ENCODE results near the gene UQCRHL.
"Not testable (repeated sequence)": the region's sequence is repeated elsewhere in the genome, so short reads cannot be mapped to it uniquely, and the experiment has no call there.

UQCRHL gene

DNA sequence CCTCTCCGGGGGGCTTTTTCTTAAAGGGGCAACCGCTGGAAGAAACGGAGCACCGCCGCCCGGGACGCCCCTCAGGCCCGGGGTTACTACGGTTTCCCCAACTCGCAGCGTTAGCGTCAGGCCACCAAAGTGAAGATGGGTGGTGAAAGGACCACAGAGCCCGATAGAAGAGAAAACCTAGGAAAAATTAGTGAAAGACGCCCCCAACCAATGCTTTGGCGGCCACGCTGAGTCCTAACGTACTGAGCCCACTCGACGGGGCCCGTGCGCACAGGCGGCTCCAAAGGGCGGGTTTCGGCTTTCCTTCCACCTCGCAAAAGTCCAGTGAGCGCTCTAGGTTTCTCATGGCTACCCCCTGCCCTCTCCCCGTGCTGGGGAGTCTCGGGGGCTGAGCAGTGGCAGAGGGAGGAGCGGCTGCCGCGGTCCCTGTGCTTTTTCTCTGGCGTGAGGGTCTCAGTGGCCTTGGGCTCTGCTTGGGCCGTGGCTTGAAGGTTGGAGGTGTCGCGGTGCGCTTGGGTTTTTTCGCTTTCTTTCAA lies 27.8 kb upstream of the UQCRHL start:
- no peak for DNase-seq

DNA sequence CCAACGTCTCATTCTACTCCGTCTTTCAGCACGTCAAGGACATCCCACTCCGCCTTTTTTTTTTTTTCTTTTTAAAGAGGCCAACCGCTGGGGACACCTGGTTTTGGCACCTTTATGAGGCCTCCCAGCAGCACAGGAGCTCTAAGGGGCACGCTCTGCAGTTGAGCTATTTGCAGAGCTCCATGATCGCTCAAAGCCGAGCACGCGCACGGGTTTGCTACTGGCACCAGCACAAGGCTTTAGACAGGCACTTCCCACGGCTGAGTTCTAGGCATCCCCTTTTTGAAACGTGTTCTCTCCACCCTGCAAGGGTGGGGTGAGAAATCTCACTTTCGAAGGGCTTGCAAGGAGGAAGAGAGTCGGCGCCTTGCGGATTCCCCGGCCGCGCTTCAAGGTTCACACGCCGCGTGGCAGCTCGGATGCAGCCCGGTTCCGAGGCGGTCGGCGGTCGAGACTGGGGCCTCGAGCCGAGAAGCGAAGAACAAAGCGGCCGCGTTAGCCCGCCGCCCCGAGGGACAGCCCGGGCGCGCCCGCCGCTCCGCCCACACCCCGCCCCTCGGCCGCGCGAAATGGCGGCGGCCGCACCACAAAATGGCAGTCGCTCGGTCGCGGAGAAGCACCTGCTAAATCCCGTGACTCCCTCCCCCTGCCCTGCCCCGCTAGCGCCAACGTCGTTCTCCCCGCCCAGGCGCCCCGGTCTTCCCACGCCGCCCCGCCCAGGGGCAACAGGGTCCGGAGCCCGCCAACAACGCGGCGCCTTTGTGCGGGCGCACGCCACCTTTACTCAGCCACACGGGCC lies 27.2 kb upstream of the UQCRHL start:
- DNase-seq: peak; percentile 96

DNA sequence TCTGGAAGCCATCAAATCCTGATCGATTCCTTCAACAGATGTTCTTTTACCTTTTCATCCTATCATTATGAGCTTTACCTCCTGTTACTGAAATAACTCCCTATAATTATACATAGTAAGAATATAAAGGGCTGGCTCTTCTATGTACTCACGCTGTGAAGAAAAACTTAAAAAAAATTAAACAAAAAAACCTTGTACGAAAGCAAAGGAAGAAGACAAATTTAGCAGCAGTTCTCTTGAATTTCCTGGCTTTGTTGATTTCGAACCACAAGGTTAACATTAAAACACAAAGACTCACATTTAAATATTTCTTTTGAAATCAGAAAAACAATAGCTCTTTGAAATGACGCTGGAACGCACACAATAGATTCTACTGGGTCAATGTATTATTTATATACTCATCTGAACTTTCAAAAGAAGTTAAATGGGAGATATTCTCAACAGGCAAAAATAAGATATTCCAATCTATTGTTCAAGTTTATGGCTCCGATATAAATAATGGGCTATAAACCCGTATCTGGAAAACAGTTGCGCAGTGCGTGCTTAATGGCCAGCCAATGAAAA lies 26.5 kb upstream of the UQCRHL start:
- DNase-seq: no peak

DNA sequence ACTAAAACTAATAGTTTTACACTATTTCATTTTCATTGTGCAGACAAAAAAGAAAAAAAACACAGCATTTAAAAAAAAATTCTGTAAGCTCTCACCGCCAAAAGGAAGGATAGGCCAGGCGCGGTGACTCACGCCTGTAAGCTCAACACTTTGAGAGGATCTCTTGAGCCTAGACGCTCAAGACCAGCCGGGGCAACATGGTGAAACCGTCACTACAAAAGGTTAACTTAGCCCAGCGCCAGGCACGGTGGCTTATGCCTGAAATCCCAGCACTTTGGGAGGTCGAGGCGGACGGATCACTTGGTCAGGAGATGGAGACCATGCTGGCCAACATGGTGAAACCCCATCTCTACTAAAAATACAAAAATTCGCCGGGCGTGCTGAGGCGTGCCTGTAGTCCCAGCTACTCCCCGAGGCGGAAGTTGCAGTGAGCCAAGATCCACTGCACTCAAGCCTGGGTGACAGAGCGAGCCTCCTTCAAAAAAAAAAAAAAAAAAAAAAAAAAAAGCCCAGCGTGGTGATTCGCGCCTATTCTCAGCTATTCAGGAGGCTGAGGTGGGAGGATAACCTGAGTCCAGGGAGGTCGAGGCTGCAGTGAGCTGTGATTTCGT lies 25.7 kb upstream of the UQCRHL start:
- DNase-seq: peak; percentile 85

DNA sequence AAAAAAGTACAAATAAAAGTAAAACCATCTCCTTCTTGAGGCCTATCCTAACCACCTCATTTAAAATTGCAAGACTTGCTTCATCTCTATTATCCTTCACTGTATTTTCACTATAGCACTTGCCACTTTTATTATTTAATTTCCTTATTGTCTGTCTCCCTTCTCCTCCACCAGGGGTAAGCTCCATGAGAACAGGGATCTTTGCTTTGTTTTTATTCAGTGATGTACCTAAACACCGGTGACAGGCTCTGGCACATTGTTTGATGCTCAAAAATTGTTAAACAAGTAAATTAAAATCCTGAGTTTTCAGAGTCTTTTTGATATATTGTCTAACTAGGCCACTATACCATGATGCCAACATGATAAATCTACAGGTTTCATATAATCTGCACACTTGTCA lies 22.8 kb upstream of the UQCRHL start:
- no peak for DNase-seq

DNA sequence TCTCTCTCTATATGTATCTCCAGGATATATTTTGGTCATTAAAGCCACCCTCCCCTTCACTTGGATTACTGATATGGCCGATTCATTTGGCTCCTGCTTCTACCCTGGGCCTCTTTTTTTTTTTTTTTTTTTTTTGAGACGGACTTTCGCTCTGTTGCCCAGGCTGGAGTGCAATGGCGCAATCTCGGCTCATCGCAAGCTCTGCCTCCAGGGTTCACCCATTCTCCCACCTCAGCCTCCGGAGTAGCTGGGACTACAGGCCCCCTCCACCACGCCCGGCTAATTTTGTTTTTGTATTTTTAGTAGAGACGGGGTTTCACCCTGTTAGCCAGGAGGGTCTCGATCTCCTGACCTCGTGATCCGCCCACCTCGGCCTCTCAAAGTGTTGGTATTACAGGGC lies 21.5 kb upstream of the UQCRHL start:
- not testable (repeated sequence) for DNase-seq

DNA sequence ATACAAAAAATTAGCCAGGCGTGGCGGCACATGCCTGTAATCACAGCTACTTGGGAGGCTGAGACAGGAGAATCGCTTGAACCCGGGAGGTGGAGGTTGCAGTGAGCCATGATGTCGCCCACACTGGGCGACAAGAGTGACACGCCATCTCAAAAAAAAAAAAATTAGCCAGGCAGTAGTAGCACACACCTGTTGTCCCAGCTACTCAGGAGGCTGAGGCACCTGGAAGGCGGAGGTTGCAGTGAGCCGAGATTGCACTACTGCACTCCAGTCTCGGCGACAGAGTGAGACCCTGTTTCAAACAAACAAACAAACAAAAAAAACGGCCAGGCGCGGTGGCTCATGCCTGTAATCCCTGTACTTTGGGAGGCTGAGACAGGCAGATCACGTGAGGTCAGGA lies 20.1 kb upstream of the UQCRHL start:
- DNase-seq: not testable (repeated sequence)

DNA sequence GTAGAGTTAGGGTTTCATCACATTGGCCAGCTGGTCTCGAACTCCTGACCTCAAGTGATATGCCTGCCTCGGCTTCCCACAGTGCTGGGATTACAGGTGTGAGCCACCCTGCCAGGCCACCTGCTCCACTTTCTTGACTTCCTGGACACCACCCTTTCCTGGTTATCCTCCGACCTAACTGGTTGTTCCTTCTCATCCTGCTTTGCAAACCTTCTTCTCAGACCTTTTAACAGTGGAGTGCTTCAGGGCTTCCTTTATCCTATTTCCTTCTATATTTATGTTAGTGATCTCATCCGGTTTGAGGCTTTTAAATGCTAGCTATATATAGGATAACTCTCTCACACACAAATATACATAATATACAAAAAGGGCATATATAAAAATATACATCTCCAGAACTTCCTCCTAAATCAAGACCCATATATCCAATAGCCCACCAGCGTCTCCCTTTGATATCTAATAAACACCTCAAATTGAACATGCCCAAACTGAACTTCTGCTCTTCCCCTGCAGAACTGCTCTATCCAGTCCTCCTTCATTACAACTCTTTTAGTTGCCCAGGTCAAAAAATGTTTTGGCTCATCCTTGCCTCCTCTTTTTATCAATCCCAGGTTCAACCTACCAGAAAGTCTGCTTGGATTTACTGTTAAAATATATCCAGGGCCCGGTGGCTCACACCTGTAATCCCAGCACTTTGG lies 19.5 kb upstream of the UQCRHL start:
- no peak for DNase-seq

DNA sequence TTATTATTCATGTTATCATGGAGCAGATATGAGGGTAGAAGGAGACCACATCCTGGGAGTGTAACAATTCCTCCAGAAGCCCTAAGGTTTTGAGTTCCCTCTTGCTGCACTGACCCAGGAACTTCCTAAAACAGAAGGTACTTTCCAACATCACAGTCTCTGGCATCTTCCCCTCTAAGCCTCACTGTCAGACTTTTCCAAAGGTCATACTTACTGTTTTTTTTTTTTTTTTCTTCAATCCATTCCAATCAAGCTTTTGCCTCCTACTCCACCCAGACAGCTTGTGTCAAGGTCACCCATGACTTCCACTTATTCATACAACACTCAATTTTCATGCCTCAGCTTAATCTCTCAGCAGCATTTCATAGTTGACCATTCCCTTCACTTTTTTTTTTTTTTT lies 18.4 kb upstream of the UQCRHL start:
- no peak for DNase-seq

DNA sequence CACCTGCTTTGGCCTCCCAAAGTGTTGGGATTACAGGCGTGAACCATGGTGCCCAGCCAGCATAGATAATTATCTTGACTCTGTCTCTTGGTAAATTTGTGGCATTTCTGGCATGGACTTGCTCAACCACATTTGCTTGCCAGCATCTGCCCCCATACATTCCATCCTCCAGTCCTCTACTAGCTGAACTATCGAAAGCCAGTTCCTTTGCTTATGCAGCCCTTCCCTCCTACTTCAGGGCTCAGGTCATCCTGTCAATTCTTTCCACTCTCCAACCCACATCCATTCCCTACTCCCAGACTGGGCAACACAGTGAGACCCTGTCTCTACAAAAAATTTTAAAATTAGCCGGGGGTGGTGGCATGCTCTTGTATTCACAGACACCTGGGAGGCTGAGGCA lies 13.0 kb upstream of the UQCRHL start:
- no peak for DNase-seq

DNA sequence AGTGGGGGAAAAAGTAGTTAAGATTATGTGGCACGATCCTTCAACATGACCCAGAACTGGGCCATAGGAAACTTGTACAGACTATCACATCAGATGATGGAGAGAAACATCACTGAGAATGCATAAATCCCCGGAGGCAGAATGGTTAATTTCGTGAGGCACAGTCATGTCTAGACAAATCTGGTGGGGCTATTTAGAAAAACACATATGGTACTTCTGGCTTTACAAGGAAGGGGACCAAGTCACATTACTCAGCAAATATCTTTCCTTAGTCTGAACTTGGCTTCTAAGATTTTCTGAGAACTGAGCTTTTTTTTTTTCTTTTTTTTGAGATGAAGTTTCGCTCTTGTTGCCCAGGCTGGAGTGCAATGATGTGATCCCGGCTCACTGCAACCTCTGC lies 9.2 kb upstream of the UQCRHL start:
- DNase-seq: no peak

DNA sequence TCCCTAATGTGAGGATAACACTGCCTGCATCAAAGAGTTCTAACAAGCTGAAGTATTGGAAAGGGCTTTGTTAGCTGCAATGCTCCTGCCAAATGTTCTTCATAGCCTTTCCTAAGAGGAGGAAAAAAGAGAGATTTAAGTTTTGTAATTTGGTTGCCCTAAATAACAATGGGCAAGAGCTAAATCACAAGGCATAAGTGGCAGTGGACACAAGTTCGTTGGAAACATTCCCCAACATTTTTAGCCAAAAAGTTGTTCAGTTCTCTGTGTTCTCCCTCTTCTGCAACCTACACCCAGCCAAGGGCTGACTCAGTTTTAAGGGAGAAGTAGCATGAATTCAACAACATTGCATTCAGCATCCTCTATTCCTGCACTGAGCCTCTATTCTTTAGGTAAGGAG lies 2.6 kb upstream of the UQCRHL start:
- DNase-seq: no peak

DNA sequence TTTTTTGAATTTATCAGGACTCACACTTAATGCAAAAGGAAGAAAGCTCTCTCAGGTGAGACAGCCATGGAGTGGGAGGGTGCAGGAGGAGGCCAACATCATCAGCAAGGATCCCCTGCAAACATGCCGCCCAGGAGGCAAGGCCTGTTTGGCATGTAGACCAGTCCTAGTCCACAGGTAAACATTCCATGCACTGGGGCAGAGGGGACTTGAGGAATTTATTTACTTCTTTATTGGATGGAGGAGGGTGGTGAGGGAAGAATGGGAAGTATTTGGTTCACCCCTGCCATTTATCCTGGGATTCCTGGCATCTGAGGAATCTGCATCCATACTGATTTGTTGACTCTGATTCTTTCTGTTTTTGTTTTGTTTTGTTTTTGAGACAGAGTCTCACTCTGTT lies 1.5 kb upstream of the UQCRHL start:
- DNase-seq: no peak

DNA sequence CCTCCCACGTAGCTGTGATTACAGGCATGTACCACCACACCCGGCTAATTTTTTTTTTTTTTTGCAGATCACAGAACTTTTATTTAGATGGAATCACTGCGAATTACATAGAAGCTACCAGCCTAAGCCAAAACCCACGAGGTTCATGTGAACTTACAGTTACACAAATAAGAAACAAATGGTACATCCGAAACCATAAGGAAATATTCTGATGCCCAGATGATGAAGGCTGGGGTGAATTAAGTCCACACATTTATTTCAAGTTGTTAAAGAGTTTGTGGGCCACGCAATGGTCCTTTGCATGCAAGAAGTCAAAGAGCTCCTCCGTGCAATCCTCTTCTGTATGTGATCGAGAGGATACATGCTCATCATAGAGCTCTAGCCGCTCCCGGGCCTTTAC lies 328 bp downstream of the UQCRHL start:
- DNase-seq: no peak

DNA sequence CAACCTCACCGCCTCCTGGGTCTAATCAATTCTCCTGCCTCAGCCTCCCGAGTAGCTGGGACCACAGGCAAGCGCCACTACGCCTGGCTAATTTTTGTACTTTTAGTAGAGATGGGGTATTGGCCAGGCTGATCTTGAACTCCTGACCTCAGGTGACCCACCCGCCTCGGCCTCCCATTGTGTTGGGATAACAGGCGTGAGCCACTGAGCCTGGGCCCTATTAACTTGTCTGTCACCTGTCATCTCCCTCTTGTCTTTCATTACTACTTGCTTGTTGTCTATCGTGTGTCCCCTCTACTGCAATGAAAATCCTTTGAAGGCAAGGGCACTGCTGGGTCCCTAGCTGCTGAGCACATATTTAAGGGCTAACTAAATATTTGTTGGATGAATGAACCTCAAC lies 3.4 kb downstream of the UQCRHL start:
- DNase-seq: no peak

DNA sequence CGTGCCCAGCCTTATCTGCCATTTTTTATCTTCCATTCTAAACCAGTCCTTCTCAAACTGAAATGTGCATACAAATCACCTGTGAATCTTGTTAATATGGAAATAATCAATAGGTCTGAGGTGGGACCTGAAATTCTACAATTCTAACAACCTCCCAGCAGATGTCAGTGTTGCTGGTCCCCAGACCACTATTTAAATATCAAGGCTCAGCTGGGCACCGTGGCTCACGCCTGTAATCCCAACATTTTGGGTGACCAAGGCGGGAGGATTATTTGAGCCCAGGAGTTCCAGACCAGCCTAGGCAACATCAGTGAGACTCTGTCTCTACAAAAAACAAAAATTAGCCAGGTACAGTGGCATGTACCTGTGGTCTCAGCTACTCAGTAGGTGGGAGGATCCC lies 4.1 kb downstream of the UQCRHL start:
- DNase-seq: peak; percentile 65

DNA sequence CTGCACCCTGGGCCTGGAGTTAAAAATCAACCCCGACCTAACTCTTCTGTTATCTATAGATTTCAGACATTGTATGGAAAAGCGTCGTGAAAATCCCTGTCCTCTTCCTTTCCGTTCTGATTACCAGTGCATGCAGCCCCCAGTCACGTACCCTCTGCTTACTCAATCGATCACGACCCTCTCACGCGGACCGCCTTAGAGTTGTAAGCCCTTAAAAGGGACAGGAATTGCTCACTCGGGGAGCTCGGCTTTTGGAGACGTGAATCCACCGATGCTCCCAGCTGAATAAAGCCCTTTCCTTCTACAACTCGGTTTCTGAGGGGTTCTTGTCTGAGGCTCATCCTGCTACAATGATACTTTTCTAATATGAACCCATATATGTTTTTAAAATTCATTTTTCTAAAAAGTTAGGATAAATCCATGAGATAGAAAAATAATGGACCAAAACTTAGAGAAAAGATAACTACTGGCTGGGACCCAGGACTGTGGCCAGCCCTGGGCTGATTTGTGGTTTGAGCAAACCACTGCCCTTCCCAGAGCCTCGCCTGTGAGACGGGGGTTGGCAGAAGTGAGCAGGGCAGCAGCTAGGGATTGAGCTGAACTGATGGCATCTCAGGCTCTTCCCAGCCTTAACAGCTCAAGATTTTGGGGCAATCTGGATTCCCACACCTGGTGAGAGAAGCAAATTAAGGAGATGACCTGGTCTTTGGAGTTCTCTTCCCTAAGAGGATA lies 5.0 kb downstream of the UQCRHL start:
- DNase-seq: no peak

DNA sequence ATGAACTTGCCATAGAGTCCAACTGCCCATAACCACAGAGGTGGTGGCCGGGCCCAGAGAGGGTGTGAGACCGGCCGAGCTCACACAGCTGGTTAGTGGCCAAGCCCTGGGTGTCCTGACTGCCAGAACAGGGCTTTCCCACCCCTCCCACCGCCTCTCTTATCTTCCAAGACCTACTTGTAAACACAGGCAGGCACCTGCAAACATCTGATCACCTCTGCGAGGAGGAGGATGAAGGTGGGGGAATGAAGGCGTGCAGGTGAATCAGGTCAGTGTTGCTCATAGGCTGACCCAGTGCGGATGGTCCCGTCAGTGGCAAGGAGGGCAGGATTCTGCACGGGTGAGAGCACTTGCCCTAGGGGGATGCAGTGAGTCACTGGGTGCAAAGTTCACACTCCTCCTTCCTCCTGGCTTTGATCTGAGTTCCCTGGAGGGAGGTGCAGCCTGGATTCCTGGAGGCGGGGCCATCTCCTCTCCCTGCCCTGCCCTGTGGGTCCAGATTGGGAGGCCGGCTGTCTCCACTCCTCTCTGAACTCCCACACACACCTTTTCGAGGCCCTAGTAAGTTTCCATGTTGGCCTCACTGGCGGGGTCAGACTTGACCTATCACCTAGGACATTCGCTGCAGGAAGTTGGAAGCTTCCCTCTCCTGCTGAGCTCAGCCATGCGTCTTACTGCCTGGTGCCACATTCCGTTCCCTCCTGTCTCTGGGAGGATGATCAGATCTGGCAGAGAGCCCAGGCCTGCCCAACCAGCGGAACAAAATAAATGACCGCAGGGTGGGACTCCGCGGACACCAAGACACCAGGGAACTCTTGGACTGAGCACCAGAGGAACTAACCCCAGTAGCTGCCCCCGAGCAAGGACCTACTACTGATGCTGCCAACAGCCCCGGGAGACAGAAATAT lies 7.3 kb downstream of the UQCRHL start:
- DNase-seq: no peak

DNA sequence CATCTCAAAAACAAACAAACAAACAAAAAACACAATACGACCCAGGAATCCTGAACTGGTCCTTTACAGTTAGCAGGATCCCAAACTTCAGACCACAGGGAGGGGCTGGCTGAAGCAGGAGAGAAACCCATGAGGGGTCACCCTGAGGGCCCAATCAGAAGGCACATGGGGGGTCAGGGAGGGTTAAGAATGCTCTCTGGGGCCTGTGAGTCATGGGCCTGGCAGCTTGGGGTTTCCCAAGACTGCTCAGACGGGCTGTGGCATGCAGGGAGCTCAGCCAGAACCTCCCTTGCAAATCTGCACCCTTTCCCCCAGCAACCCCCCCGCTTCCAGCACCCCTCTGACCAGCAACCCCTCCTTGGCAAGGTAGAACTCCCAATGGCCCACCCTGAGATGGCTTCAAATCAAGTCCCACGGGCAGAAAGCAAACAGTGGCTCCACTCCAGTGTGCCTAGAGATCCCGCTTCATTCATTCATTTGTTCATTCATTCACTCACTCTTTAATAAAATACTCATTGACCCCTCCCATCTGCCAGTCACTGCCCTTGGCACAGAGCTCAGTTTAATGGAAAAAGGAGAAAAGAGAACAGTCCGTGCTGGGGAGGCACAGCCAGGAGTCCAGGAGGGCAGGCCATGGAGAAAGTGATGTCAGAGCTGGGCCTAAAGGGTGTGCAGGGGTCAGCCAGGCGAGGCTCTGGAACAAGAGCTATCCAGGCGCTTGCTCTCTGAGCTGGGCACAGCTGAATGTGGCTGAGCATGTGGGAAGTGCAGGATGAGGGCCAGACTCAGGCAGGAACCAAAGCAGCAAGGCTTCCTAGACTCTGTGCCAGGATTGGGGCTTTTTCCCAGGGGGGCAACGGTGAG lies 8.2 kb downstream of the UQCRHL start:
- DNase-seq: peak; percentile 64

DNA sequence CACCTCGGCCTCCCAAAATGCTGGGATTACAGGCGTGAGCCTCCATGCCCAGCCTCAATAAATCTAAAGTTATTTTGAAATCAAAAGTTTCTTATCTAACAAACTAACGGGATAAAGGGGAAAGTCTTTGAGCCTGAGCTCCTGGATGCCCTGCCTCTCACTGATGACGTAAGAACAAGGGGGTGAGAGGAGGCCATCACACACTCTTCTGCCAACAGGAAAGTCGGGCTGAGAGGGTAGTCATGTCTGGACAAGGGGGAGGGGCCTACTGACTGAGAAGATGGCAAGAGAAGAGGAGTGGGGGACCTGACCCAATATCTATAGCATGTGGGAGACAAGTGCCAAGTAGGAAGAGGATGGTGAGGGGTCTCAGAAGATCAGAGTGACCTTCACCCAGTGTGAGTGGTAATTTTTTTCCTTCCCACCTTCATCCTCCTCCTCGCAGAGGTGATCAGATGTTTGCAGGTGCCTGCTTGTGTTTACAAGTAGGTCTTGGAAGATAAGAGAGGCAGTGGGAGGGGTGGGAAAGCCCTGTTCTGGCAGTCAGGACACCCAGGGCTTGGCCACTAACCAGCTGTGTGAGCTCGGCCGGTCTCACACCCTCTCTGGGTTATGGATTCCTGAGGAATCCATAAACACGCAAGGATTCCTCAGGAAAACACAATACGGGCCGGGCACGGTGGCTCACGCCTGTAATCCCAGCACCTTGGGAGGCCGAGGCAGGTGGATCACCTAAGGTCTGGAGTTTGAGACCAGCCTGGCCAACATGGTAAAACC lies 9.6 kb downstream of the UQCRHL start:
- DNase-seq: no peak

Measured in activated effector memory CD4-positive, alpha-beta T cell treated with anti-CD3 and anti-CD28 coated beads, Interleukin-2, amount 50 U/mL, for 16 hours (primary cell).